ENCODE measurements around the gene RNF141. TPM values are rescaled to one million over a fixed set of nuclear protein-coding genes. Genes with fewer than 3 reads are reported as not detected.

Gene RNF141
- total RNA-seq (2021; ENCODE audit: unreplicated experiment): 35.8 TPM
- 27.8 TPM for polyA plus RNA-seq (2012; ENCODE audit: insufficient read length)
- Bru-seq, nascent RNA: percentile 82 among the genes with signal in this experiment
- BruChase-seq, experiment 1, labeled RNA remaining after a 2-hour chase: percentile 79 among the genes with signal in this experiment
- percentile 89 among the genes with signal in this experiment for BruChase-seq, experiment 2, labeled RNA remaining after a 6-hour chase
- long read RNA-seq, full-length matches to known transcripts: 63 of 68 reads
- long read RNA-seq, partial matches to known transcripts: 3 of 68 reads
- long read RNA-seq, other reads (novel, unspliced or antisense): 2 of 68 reads

GRCh38 chr11:10540915-10541560 lies at the start of gene RNF141:
Gene RNF141 (minus strand): TSS chr11:10541187. CDS start chr11:10534158, 7,029 bp downstream.
- POLR2A ChIA-PET: interaction anchor here (0.6 to 1.1 kb wide), 5 partner anchors 50 to 576 kb away, joined by 3 to 6 read pairs (median 4); no protein-coding TSS in a partner anchor
- CTCF ChIA-PET: interaction anchor here (0.5 to 1.5 kb wide), 6 partner anchors 17 to 236 kb away, joined by 3 to 7 read pairs (median 4); partner anchors contain the start of genes ADM and AMPD3
- DNase-seq (ENCODE audit: low read depth, low spot score) (peak; percentile 82), ATAC-seq (peak; percentile 98)
- H3K36me3 ChIP-seq (ENCODE audit: control insufficient read depth, insufficient read depth, low read length): no peaks in the 10 kb centered on the region
- TF ChIP-seq TCF7L2 (IDR thresholded peaks at IDR 0.05; ENCODE audit: low read depth, low read length): peak; percentile 41; the same call in 1 of the 2 replicates
- peak; percentile 99 for TF ChIP-seq CTCF (IDR thresholded peaks at IDR 0.05)
- peak; percentile 98 for TF ChIP-seq SIN3A (IDR thresholded peaks at IDR 0.05; ENCODE audit: borderline replicate concordance, insufficient read depth, low read depth, low read length)
- peak; percentile 94 for TF ChIP-seq POLR2AphosphoS5 (IDR thresholded peaks at IDR 0.05; ENCODE audit: low read depth, low read length)
- TF ChIP-seq REST (IDR thresholded peaks at IDR 0.05; ENCODE audit: insufficient read depth in 1 of 2, low read depth in 2 of 2, low read length in 1 of 2): no peak
- H3K4me3 ChIP-seq (ENCODE audit: low read depth in 2 of 2, low read length in 2 of 2): peak within 1 kb of the TSS; percentile 76 to 88
- in situ Hi-C loops (cut with HindIII; ENCODE audit: low pct_unique_long_range_greater_than_20kb, low sequenced_read_pairs): no loop called here
- H3K27ac ChIP-seq (ENCODE audit: low read length): peak within 1 kb of the TSS; percentile 81
- H3K4me1 ChIP-seq (ENCODE audit: control insufficient read depth, insufficient read depth, low read length): peaks cover 21% of the 10 kb centered on the region
- intact Hi-C loops (cut with micrococcal nuclease; ENCODE audit: unreplicated experiment): loop anchor here (10.0 kb wide), 1 partner anchor 136 kb away; no protein-coding TSS in a partner anchor
- no TSS peak for BruUV-seq (replicated peaks)
- peaks cover 9% of the 10 kb centered on the region; the same call in 1 of the 2 replicates for H3K9me3 ChIP-seq (ENCODE audit: control insufficient read depth, insufficient read depth, low read depth, low read length)
- H3K27me3 ChIP-seq (ENCODE audit: control insufficient read depth, insufficient read depth, low read length): no peaks in the 10 kb centered on the region

GRCh38 chr11:10590218-10590915 lies 49.4 kb upstream of the RNF141 start:
- H3K9me3 ChIP-seq (ENCODE audit: control insufficient read depth, insufficient read depth, low read depth, low read length): no peaks in the 10 kb centered on the region
- ChIA-PET POLR2A (interaction anchor here (0.9 kb wide), 1 partner anchor 49 kb away, joined by 4 read pairs; the partner anchor contains the start of gene RNF141), CTCF (no interaction called here)
- no peaks in the 10 kb centered on the region for H3K4me1 ChIP-seq (ENCODE audit: control insufficient read depth, insufficient read depth, low read length)
- DNase-seq (ENCODE audit: low read depth, low spot score) (no peak), ATAC-seq (no peak)
- no peak for TF ChIP-seq SIN3A (IDR thresholded peaks at IDR 0.05; ENCODE audit: borderline replicate concordance, insufficient read depth, low read depth, low read length)
- no peak for TF ChIP-seq REST (IDR thresholded peaks at IDR 0.05; ENCODE audit: insufficient read depth in 1 of 2, low read depth in 2 of 2, low read length in 1 of 2)
- no peak overlapping the region for H3K27ac ChIP-seq (ENCODE audit: low read length)
- in situ Hi-C loops (cut with HindIII; ENCODE audit: low pct_unique_long_range_greater_than_20kb, low sequenced_read_pairs) (no loop called here), intact Hi-C loops (cut with micrococcal nuclease; ENCODE audit: unreplicated experiment) (no loop called here)
- no TSS peak for BruUV-seq (replicated peaks)
- peaks cover 28% of the 10 kb centered on the region; the same call in 1 of the 2 replicates for H3K27me3 ChIP-seq (ENCODE audit: control insufficient read depth, insufficient read depth, low read length)
- no peaks in the 10 kb centered on the region for H3K36me3 ChIP-seq (ENCODE audit: control insufficient read depth, insufficient read depth, low read length)
- no peak overlapping the region for H3K4me3 ChIP-seq (ENCODE audit: low read depth in 2 of 2, low read length in 2 of 2)
